NCI-H526 (cell line): ENCODE data around the gene ATP2B1.
"Not testable (repeated sequence)": the region's sequence is repeated elsewhere in the genome, so short reads cannot be mapped to it uniquely, and the experiment has no call there.

Source experiments
- DNase-seq, 2 experiments: peaks; one replicate each; lab custom pipeline; 2025; lab: John Stamatoyannopoulos, UW

ATP2B1 gene

GRCh38 chr12:89712706-89713105 is 4.1 kb upstream of the ATP2B1 start:
- DNase-seq = no peak

- DNase-seq = no peak
These were observed 2.5 kb upstream of the ATP2B1 start for GRCh38 chr12:89710873-89711750.

GRCh38 chr12:89709995-89710872 is 1.6 kb upstream of the ATP2B1 start:
- DNase-seq = peak; percentile 52 to 66

- DNase-seq = peak; percentile 93 to 98
These were observed 738 bp upstream of the ATP2B1 start for GRCh38 chr12:89709157-89709994.

GRCh38 chr12:89707703-89708564 is 704 bp downstream of the ATP2B1 start:
- peak; percentile 9 to 70 for DNase-seq

- DNase-seq = peak; percentile 37 to 58
These were observed 1.5 kb downstream of the ATP2B1 start for GRCh38 chr12:89706986-89707702.

GRCh38 chr12:89706551-89706950 is 2.1 kb downstream of the ATP2B1 start:
- no peak for DNase-seq

GRCh38 chr12:89704457-89704856 is 4.2 kb downstream of the ATP2B1 start:
- no peak for DNase-seq

- no peak for DNase-seq
These were observed 4.9 kb downstream of the ATP2B1 start for GRCh38 chr12:89703768-89704167.

- DNase-seq = peak in 1 of 2 experiments; percentile 11
These were observed 6.1 kb downstream of the ATP2B1 start for GRCh38 chr12:89702503-89702902.

GRCh38 chr12:89701606-89702206 is 6.9 kb downstream of the ATP2B1 start:
- no peak for DNase-seq

- DNase-seq = no peak
These were observed 8.3 kb downstream of the ATP2B1 start for GRCh38 chr12:89700191-89700810.

GRCh38 chr12:89698607-89699006 is 10.0 kb downstream of the ATP2B1 start:
- DNase-seq = no peak

- not testable (repeated sequence) for DNase-seq
These were observed 10.9 kb downstream of the ATP2B1 start for GRCh38 chr12:89697728-89698127.

- DNase-seq = no peak
These were observed 11.3 kb downstream of the ATP2B1 start for GRCh38 chr12:89697296-89697695.

GRCh38 chr12:89695830-89696229 is 12.8 kb downstream of the ATP2B1 start:
- no peak for DNase-seq

- no peak for DNase-seq
These were observed 13.5 kb downstream of the ATP2B1 start for GRCh38 chr12:89695100-89695499.

GRCh38 chr12:89694542-89694941 is 14.1 kb downstream of the ATP2B1 start:
- no peak for DNase-seq

GRCh38 chr12:89693639-89694202 is 14.9 kb downstream of the ATP2B1 start:
- no peak for DNase-seq
